ENCODE data around the gene RBM14.

- TF ChIP-seq CTCF (IDR thresholded peaks at IDR 0.05; ENCODE audit: insufficient read depth, low read length, poor library complexity, severe bottlenecking): no peak
- TF ChIP-seq EZH2phosphoT487 (conservative IDR thresholded peaks at IDR 0.05; ENCODE audit: low read length): no peak
These were observed at the start of gene RBM14 for GRCh38 chr11:66616379-66617154.

Measured in SU-DHL-6 (cell line).